BLaER1 (cell line): ENCODE measurements around the gene ATR.
"Not testable (repeated sequence)": the region's sequence is repeated elsewhere in the genome, so short reads cannot be mapped to it uniquely, and the experiment has no call there.

ENCODE experiments used
- H3K27ac ChIP-seq: shearing (Covaris generic); formaldehyde crosslinking; 2 replicates; pipeline ENCODE4 v1.8.1; 2022
- H3K27me3 ChIP-seq: shearing (Covaris generic); formaldehyde crosslinking; 2 replicates; pipeline ENCODE4 v1.8.1; 2022
- H3K36me3 ChIP-seq: shearing (Covaris generic); formaldehyde crosslinking; 2 replicates; pipeline ENCODE4 v1.8.1; 2022
- H3K4me1 ChIP-seq: shearing (Covaris generic); formaldehyde crosslinking; 2 replicates; pipeline ENCODE4 v1.8.1; 2022
- H3K4me2 ChIP-seq: shearing (Covaris generic); formaldehyde crosslinking; 2 replicates; pipeline ENCODE4 v1.8.1; 2022
- H3K4me3 ChIP-seq: shearing (Covaris generic); formaldehyde crosslinking; 2 replicates; pipeline ENCODE4 v1.8.1; 2022
- H3K9ac ChIP-seq: shearing (Covaris generic); formaldehyde crosslinking; 2 replicates; pipeline ENCODE4 v1.8.1; 2022
- H3K9me3 ChIP-seq: shearing (Covaris generic); formaldehyde crosslinking; 2 replicates; pipeline ENCODE4 v1.8.1; 2022
- H4K20me1 ChIP-seq: shearing (Covaris generic); formaldehyde crosslinking; 2 replicates; pipeline ENCODE4 v1.8.1; 2022
- Cebpa-rat ChIP-seq: shearing (Covaris generic); IDR thresholded peaks from 2 replicates; pipeline ENCODE4 v1.8.1; 2022

ATR gene

GRCh38 chr3:142436951-142437585 lies 141.5 kb downstream of the ATR start:
- Histone ChIP-seq H3K27me3 (no peaks in the 10 kb centered on the region), H3K4me3 (no peak overlapping the region), H3K27ac (no peak overlapping the region), H3K4me2 (no peak overlapping the region), H3K4me1 (no peaks in the 10 kb centered on the region), H4K20me1 (peaks cover 78% of the 10 kb centered on the region), H3K36me3 (peaks cover 35% of the 10 kb centered on the region), H3K9me3 (peaks cover 24% of the 10 kb centered on the region; the same call in 1 of the 2 replicates), H3K9ac (no peak overlapping the region)
- TF ChIP-seq Cebpa-rat = no peak

- no peak overlapping the region for H3K27ac ChIP-seq
- H3K4me1 ChIP-seq = no peaks in the 10 kb centered on the region
- no peak overlapping the region for H3K9ac ChIP-seq
- peaks cover 12% of the 10 kb centered on the region; the same call in 1 of the 2 replicates for H3K9me3 ChIP-seq
- no peak overlapping the region for H3K4me3 ChIP-seq
- H3K36me3 ChIP-seq = peaks cover 50% of the 10 kb centered on the region
- H3K27me3 ChIP-seq = no peaks in the 10 kb centered on the region
- no peak for TF ChIP-seq Cebpa-rat
- H3K4me2 ChIP-seq = no peak overlapping the region
- peaks cover 58% of the 10 kb centered on the region for H4K20me1 ChIP-seq
Observed at GRCh38 chr3:142434503-142434902, 144.0 kb downstream of the ATR start.

DNA sequence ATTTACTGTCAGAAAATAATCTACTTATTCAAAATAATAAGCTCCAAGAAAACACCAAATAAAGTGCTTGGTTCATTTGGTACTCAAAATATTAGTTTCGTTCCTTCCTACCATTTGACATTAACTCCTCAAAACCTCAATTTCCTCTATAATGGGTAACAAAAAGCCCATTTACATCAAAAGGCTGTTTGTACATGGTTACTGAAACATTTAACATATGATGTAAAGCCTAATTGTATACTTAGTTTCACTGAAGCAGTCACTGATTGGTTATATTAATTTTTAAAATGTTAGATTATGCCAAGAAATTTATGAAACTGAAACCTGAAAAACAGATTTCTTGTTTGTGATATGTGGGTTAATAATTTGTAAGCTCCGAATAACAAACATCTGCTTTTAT lies 145.4 kb downstream of the ATR start:
- no peaks in the 10 kb centered on the region for H3K27me3 ChIP-seq
- no peak overlapping the region for H3K9ac ChIP-seq
- H3K4me1 ChIP-seq = no peaks in the 10 kb centered on the region
- H3K4me3 ChIP-seq = no peak overlapping the region
- peaks cover 44% of the 10 kb centered on the region for H4K20me1 ChIP-seq
- TF ChIP-seq Cebpa-rat = no peak
- no peak overlapping the region for H3K27ac ChIP-seq
- H3K4me2 ChIP-seq = no peak overlapping the region
- H3K9me3 ChIP-seq = peaks cover 8% of the 10 kb centered on the region; the same call in 1 of the 2 replicates
- H3K36me3 ChIP-seq = peaks cover 61% of the 10 kb centered on the region

DNA sequence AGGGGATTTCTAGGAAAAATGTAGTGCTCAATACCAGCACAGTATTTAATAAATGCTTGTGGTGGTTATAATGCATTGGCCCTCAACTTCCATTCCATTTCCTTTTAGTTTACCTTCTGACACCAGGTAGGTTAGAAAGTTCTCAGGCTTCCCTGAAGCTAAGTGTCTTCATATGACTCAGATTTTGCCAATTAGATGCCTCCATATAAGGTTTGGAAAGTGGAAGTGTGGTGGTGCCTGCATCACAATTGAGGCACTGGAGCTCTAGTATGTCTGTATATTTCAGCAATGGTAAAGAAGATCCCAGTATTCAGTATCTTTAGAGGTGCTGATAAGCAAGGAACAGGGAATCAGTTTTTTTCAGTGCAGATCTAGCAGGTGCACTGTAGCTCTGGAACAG lies 149.0 kb downstream of the ATR start:
- H3K9me3 ChIP-seq = no peaks in the 10 kb centered on the region
- peaks cover 15% of the 10 kb centered on the region for H4K20me1 ChIP-seq
- H3K27ac ChIP-seq = no peak overlapping the region
- no peak overlapping the region for H3K4me3 ChIP-seq
- H3K4me1 ChIP-seq = no peaks in the 10 kb centered on the region
- H3K36me3 ChIP-seq = peaks cover 70% of the 10 kb centered on the region
- no peak overlapping the region for H3K9ac ChIP-seq
- no peak for TF ChIP-seq Cebpa-rat
- H3K27me3 ChIP-seq = no peaks in the 10 kb centered on the region
- H3K4me2 ChIP-seq = no peak overlapping the region

DNA sequence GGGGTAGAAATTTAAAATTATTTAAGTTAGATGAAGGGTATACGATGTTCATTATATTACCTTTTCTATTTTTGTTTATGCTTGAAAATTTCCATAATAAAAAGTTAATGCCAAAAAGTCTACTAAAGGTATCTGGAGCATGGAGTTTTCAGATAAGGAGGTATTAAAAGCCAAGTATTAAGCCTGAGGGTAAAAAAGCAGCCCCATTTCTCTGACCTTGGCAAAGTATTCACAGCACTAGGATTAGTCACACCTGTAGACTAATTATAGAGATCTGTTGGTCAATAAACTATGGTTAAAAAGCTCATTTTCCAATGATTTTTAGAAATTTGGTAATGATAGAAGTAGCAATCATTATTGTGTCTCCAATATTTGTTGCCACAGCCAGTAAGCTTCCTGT lies 153.8 kb downstream of the ATR start:
- no peak overlapping the region for H3K4me2 ChIP-seq
- no peaks in the 10 kb centered on the region for H3K4me1 ChIP-seq
- no peaks in the 10 kb centered on the region for H3K9me3 ChIP-seq
- no peak overlapping the region for H3K27ac ChIP-seq
- H3K4me3 ChIP-seq = no peak overlapping the region
- TF ChIP-seq Cebpa-rat = no peak
- 0 out of 2 replicates have a peak, but pooled peaks cover 4% of the 10 kb centered on the region for H4K20me1 ChIP-seq
- H3K36me3 ChIP-seq = peaks cover 79% of the 10 kb centered on the region
- H3K9ac ChIP-seq = no peak overlapping the region
- H3K27me3 ChIP-seq = no peaks in the 10 kb centered on the region

DNA sequence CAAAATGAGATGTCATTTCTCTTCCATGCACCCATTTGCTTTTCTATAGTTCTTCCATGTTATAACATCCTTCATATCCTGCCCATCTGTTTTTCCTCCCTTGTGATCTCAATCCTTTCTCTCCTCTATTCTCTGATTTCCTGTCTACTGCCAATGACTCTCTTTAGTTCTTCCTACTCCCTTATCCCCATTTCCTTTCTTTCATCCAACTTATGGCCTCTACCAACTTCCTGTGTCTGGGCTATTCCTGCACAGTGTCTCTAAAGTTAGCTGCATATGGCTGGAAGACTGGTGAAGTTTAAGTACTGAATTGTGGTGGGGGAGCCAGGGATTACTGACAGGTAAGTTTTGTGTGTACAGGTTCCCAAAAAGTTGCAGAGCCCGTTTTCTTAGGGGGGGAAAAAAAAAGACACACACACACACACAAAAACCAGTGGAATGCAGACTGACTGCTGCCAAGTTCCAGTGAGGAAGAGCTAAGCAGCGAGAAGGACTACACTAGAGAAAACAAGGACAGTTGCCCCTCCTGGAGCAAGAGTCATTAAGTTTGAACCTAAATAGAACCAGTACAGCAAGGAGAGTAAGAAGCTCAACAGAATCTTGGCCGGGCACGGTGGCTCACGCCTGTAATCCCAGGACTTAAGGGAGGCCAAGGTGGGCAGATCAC lies 159.5 kb downstream of the ATR start:
- H3K4me2 ChIP-seq = no peak overlapping the region
- H4K20me1 ChIP-seq = 0 out of 2 replicates have a peak, but pooled peaks cover 1% of the 10 kb centered on the region
- peaks cover 88% of the 10 kb centered on the region for H3K36me3 ChIP-seq
- H3K27ac ChIP-seq = no peak overlapping the region
- H3K27me3 ChIP-seq = no peaks in the 10 kb centered on the region
- H3K4me3 ChIP-seq = no peak overlapping the region
- H3K9ac ChIP-seq = no peak overlapping the region
- H3K4me1 ChIP-seq = no peaks in the 10 kb centered on the region
- H3K9me3 ChIP-seq = no peaks in the 10 kb centered on the region
- no peak for TF ChIP-seq Cebpa-rat

DNA sequence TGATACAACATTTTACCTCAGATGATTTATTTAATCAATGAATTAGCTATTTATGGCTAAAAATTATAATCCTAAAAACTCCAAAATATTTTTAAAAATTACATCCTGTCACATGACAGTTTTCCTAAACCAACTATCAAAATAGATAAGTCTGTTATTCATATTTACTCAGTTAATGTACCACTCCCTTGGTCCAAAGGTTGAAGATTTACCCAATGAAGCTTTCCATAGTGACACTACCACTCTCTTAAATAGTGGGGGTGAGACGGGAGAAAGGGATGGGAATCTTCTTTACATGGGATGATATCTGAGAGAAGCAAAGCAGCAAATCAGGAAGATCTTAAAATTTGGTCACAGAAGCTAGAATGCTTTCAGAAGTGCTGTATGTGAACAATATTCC lies 161.2 kb downstream of the ATR start:
- H3K4me3 ChIP-seq = no peak overlapping the region
- no peak overlapping the region for H3K27ac ChIP-seq
- H3K27me3 ChIP-seq = no peaks in the 10 kb centered on the region
- TF ChIP-seq Cebpa-rat = no peak
- H3K4me2 ChIP-seq = no peak overlapping the region
- H3K9me3 ChIP-seq = no peaks in the 10 kb centered on the region
- H3K4me1 ChIP-seq = no peaks in the 10 kb centered on the region
- H3K36me3 ChIP-seq = peaks cover 90% of the 10 kb centered on the region
- no peak overlapping the region for H3K9ac ChIP-seq
- H4K20me1 ChIP-seq = no peaks in the 10 kb centered on the region

GRCh38 chr3:142400537-142400936 lies 178.0 kb downstream of the ATR start:
- H3K9me3 ChIP-seq, H4K20me1 ChIP-seq, H3K4me2 ChIP-seq, H3K4me3 ChIP-seq, H3K4me1 ChIP-seq, H3K9ac ChIP-seq, H3K27ac ChIP-seq, H3K27me3 ChIP-seq: not testable (repeated sequence)
- peaks cover 65% of the 10 kb centered on the region for H3K36me3 ChIP-seq
